Natural killer cell (primary cell): ENCODE results near the gene CIDEC. TPM values are rescaled to one million over a fixed set of nuclear protein-coding genes. Genes with fewer than 3 reads are reported as not detected.
A peak's percentile ranks its signal among the peaks of the same experiment; 100 is the strongest.
"Not testable (repeated sequence)": the region's sequence is repeated elsewhere in the genome, so short reads cannot be mapped to it uniquely, and the experiment has no call there.

ENCODE experiments used
- ATAC-seq, 3 donors: fragments of 150-1000 bp in 2 of 3; fragments of 200-7000 bp in 1 of 3; cut with Tn5 transposase; 1 replicate in 1 of 3; 2 replicates in 2 of 3; pipeline ENCODE4 v1.10.0; 2021; ENCODE audit warnings: mild to moderate bottlenecking in 2 of 3, moderate library complexity in 2 of 3
- DNase-seq, 2 donors: peaks; one replicate each; pipeline versions ENCODE4 v3.0.0 to v3.0.0-alpha.2; 2013 to 2021; ENCODE audit warnings: mixed read lengths in 1 of 2
- H3K27ac ChIP-seq: one replicate; pipeline ENCODE4 v1.5.1; 2013; ENCODE audit warnings: mild to moderate bottlenecking, low read length
- H3K27me3 ChIP-seq: one replicate; pipeline ENCODE4 v1.6.1; 2013; ENCODE audit warnings: low read length; ENCODE audit not compliant: control insufficient read depth, insufficient read depth
- H3K36me3 ChIP-seq: one replicate; pipeline ENCODE4 v1.6.1; 2013; ENCODE audit warnings: low read length; ENCODE audit not compliant: control insufficient read depth, insufficient read depth
- H3K4me1 ChIP-seq: one replicate; pipeline ENCODE4 v1.6.1; 2013; ENCODE audit warnings: low read length; ENCODE audit not compliant: control insufficient read depth, insufficient read depth
- H3K4me3 ChIP-seq: one replicate; pipeline ENCODE4 v1.5.1; 2013; ENCODE audit warnings: low read length
- H3K9me3 ChIP-seq: one replicate; pipeline ENCODE4 v1.6.1; 2013; ENCODE audit warnings: low read length; ENCODE audit not compliant: control insufficient read depth, insufficient read depth
- H3K27ac Mint-ChIP-seq, 2 donors: one replicate each; pipeline ENCODE4 v1.8.0; 2022; ENCODE audit warnings: mild to moderate bottlenecking in 2 of 2, mixed read lengths in 2 of 2, moderate library complexity in 1 of 2
- H3K27me3 Mint-ChIP-seq, 2 donors: one replicate each; pipeline ENCODE4 v1.8.0; 2022; ENCODE audit warnings: low read depth in 2 of 2, mixed read lengths in 2 of 2
- H3K36me3 Mint-ChIP-seq: one replicate; pipeline ENCODE4 v1.8.0; 2022; ENCODE audit warnings: mixed read lengths
- H3K4me1 Mint-ChIP-seq, 2 donors: one replicate each; pipeline ENCODE4 v1.8.0; 2022; ENCODE audit warnings: mixed read lengths in 2 of 2
- H3K4me3 Mint-ChIP-seq: one replicate; pipeline ENCODE4 v1.8.0; 2022; ENCODE audit warnings: mild to moderate bottlenecking, moderate library complexity, mixed read lengths
- H3K9me3 Mint-ChIP-seq, 2 donors: one replicate each; pipeline ENCODE4 v1.8.0; 2022; ENCODE audit warnings: mixed read lengths in 2 of 2
- CTCF ChIP-seq: fragments of 200-600 bp; IDR thresholded peaks from one replicate; pipeline ENCODE4 v1.8.0; 2022; ENCODE audit warnings: antibody characterized with exemption
- WGBS: methylation state at CpG from one replicate; pipeline ENCODE4 v1.1.7; 2013; ENCODE audit warnings: missing lambda C conversion rate; ENCODE audit not compliant: insufficient coverage; 5-methylcytosine and 5-hydroxymethylcytosine counted together
- intact Hi-C: fragments of 100-400 bp; cut with micrococcal nuclease; formaldehyde crosslinking; loops from one replicate; pipeline ENCODE4 v1.14.2; 2022
- total RNA-seq, 4 donors: library from RNA; stranded (reverse); fragments of 120-200 nt in 1 of 4; gene quantifications; one replicate each; pipeline versions ENCODE4 v1.2.3 to v1.2.4, GENCODE V29; 2013 to 2022

The CIDEC gene
- total RNA-seq, 3 donors from 2014 or later (not counting 1 experiment from before 2014, with no cell fraction given) = not detected

- 52% methylated on average over 4 of the region's 4 CpGs for WGBS
- peak overlapping the region in 1 of 2 donors; percentile 47 for H3K27ac Mint-ChIP-seq
Observed at GRCh38 chr3:9903238-9903624, 23.2 kb upstream of the CIDEC start.

GRCh38 chr3:9902372-9903237, 22.6 kb upstream of the CIDEC start, which contains the start of gene IL17RE:
Gene IL17RE, plus strand, starts transcription at chr3:9902848. Its CDS starts 85 bp downstream, at chr3:9902933.
- no peak within 1 kb of the TSS for H3K4me3 ChIP-seq
- ATAC-seq (peak in 2 of 3 donors; percentile 29 to 35), DNase-seq (peak in 1 of 2 donors; percentile 35)
- intact Hi-C loops = no loop called here
- 71% methylated on average over 12 of the region's 13 CpGs for WGBS
- Mint-ChIP-seq H3K27ac (peak within 1 kb of the TSS in 1 of 2 donors; percentile 47), H3K4me1 (peaks cover 18 to 22% of the 10 kb centered on the region in 2 donors), H3K36me3 (no peaks in the 10 kb centered on the region), H3K4me3 (no peak within 1 kb of the TSS), H3K9me3 (no peaks in the 10 kb centered on the region), H3K27me3 (no peaks in the 10 kb centered on the region)
- TF ChIP-seq CTCF = no peak
- no peaks in the 10 kb centered on the region for H3K9me3 ChIP-seq
- H3K27me3 ChIP-seq = no peaks in the 10 kb centered on the region
- peaks cover 17% of the 10 kb centered on the region for H3K4me1 ChIP-seq
- H3K27ac ChIP-seq = peak within 1 kb of the TSS; percentile 33
- no peaks in the 10 kb centered on the region for H3K36me3 ChIP-seq

More at GRCh38 chr3:9903238-9903624, 23.2 kb upstream of the CIDEC start:
- no peak for TF ChIP-seq CTCF
- ATAC-seq (no peak), DNase-seq (no peak)
- H3K9me3 ChIP-seq = no peaks in the 10 kb centered on the region
- peaks cover 17% of the 10 kb centered on the region for H3K4me1 ChIP-seq
- intact Hi-C loops = no loop called here
- no peak overlapping the region for H3K27ac ChIP-seq
- H3K27me3 ChIP-seq = no peaks in the 10 kb centered on the region
- Mint-ChIP-seq H3K36me3 (no peaks in the 10 kb centered on the region), H3K4me3 (no peak overlapping the region), H3K27me3 (no peaks in the 10 kb centered on the region), H3K9me3 (no peaks in the 10 kb centered on the region), H3K4me1 (peaks cover 15 to 22% of the 10 kb centered on the region in 2 donors)
- H3K36me3 ChIP-seq = no peaks in the 10 kb centered on the region
- H3K4me3 ChIP-seq = no peak overlapping the region

- Histone ChIP-seq H3K36me3 (no peaks in the 10 kb centered on the region), H3K9me3 (no peaks in the 10 kb centered on the region), H3K4me3 (no peak overlapping the region), H3K4me1 (peaks cover 17% of the 10 kb centered on the region), H3K27me3 (no peaks in the 10 kb centered on the region), H3K27ac (peak overlapping the region; percentile 33)
- no peaks in the 10 kb centered on the region for H3K27me3 Mint-ChIP-seq
- intact Hi-C loops = no loop called here
- no peak for TF ChIP-seq CTCF
- no peak overlapping the region for H3K4me3 Mint-ChIP-seq
- ATAC-seq (peak; percentile 31 to 53 (median 41)), DNase-seq (peak in 1 of 2 donors; percentile 50)
- no peaks in the 10 kb centered on the region for H3K9me3 Mint-ChIP-seq
- peaks cover 18 to 22% of the 10 kb centered on the region in 2 donors for H3K4me1 Mint-ChIP-seq
- peak overlapping the region in 1 of 2 donors; percentile 47 for H3K27ac Mint-ChIP-seq
- H3K36me3 Mint-ChIP-seq = no peaks in the 10 kb centered on the region
- WGBS = 4% methylated on average over 5 of the region's 5 CpGs
Observed at GRCh38 chr3:9901967-9902366, 21.9 kb upstream of the CIDEC start.

- H3K27ac ChIP-seq, H3K36me3 Mint-ChIP-seq, H3K4me3 ChIP-seq, H3K27me3 ChIP-seq, H3K4me3 Mint-ChIP-seq, H3K9me3 Mint-ChIP-seq, DNase-seq, H3K36me3 ChIP-seq, H3K27me3 Mint-ChIP-seq, H3K9me3 ChIP-seq, intact Hi-C loops, ATAC-seq: not testable (repeated sequence)
- H3K4me1 ChIP-seq = peaks cover 17% of the 10 kb centered on the region
- Mint-ChIP-seq H3K27ac (peak overlapping the region in 1 of 2 donors; percentile 47), H3K4me1 (peaks cover 18 to 23% of the 10 kb centered on the region in 2 donors)
- WGBS = 94% methylated on average over 5 of the region's 6 CpGs
Observed at GRCh38 chr3:9900965-9901415, 20.9 kb upstream of the CIDEC start.
